A549 (cell line): ENCODE data around the gene TRDMT1. TPM values are rescaled to one million over a fixed set of nuclear protein-coding genes. Genes with fewer than 3 reads are reported as not detected.

Source experiments
- ATAC-seq, 2 experiments: fragments of 200-7000 bp in 1 of 2; fragments of >200 bp in 1 of 2; cut with Nextera tagmentation in 1 of 2; cut with Tn5 transposase in 1 of 2; 3 replicates each; pipeline versions ENCODE4 v1.8.0 to v1.9.1; 2018 to 2020; ENCODE audit warnings: mild to moderate bottlenecking in 1 of 2, moderate library complexity in 1 of 2
- CTCF ChIA-PET: fragments of 300-600 bp; sonication (Branson Sonifier 250); formaldehyde crosslinking; extraction: SDS; loops from one replicate; lab custom pipeline; 2021; ENCODE audit warnings: antibody characterized with exemption, inconsistent platforms; lab: Yijun Ruan, JAX
- POLR2A ChIA-PET: fragments of 350-600 bp; formaldehyde crosslinking; extraction: SDS; loops from one replicate; lab custom pipeline; 2021; ENCODE audit warnings: antibody characterized with exemption, inconsistent platforms; lab: Yijun Ruan, JAX
- DNase-seq, 2 experiments: peaks; one replicate each; pipeline versions ENCODE4 v3.0.0 to v3.0.0-alpha.2; 2011 to 2016; ENCODE audit warnings: low read depth in 1 of 2, low spot score in 1 of 2
- FAIRE-seq: peaks from 2 replicates; lab custom pipeline; 2011; peaks lifted over from hg19 to GRCh38; lab: Jason Lieb, UNC
- H3K27ac ChIP-seq, 2 experiments: fragments of >200 bp; sonication (Bioruptor Twin); formaldehyde crosslinking; 3 replicates each; pipeline ENCODE4 v1.5.1; 2016 to 2017
- H3K4me1 ChIP-seq: fragments of >200 bp; sonication (Bioruptor Twin); formaldehyde crosslinking; 3 replicates; pipeline ENCODE4 v1.6.1; 2016
- H3K4me2 ChIP-seq: fragments of >200 bp; sonication (Bioruptor Twin); formaldehyde crosslinking; 3 replicates; pipeline ENCODE4 v1.6.1; 2016
- H3K4me3 ChIP-seq: fragments of >200 bp; sonication (Bioruptor Twin); formaldehyde crosslinking; 3 replicates; pipeline ENCODE4 v1.5.1; 2016
- H3K9me3 ChIP-seq: fragments of >200 bp; sonication (Bioruptor Twin); formaldehyde crosslinking; 3 replicates; pipeline ENCODE4 v1.6.1; 2016
- BHLHE40 ChIP-seq: IDR thresholded peaks from 2 replicates; pipeline ENCODE4 v1.6.1; 2012; ENCODE audit warnings: low read depth, low read length, inconsistent platforms
- CHD2 ChIP-seq: fragments of 150-350 bp; IDR thresholded peaks from 2 replicates; pipeline ENCODE4 v1.6.1; 2014; ENCODE audit warnings: low read length; ENCODE audit not compliant: partially characterized antibody
- CHD4 ChIP-seq: fragments of 200-600 bp; sonication (generic); IDR thresholded peaks from 2 replicates; pipeline ENCODE4 v1.6.1; 2016; ENCODE audit warnings: antibody characterized with exemption, mild to moderate bottlenecking, borderline replicate concordance
- EHMT2 ChIP-seq: fragments of 200-600 bp; sonication (generic); IDR thresholded peaks from 2 replicates; pipeline ENCODE4 v1.6.1; 2016; ENCODE audit warnings: antibody characterized with exemption, low read depth, mild to moderate bottlenecking, moderate library complexity
- ESRRA ChIP-seq: fragments of 150-350 bp; IDR thresholded peaks from 2 replicates; pipeline ENCODE4 v1.6.1; 2014; ENCODE audit warnings: mild to moderate bottlenecking, low read length, borderline replicate concordance
- FOSB ChIP-seq: fragments of 250-450 bp; sonication (Bioruptor Pico); IDR thresholded peaks from 2 replicates; pipeline ENCODE4 v1.5.0; 2020; ENCODE audit warnings: mild to moderate bottlenecking, moderate library complexity
- FOXS1 ChIP-seq: fragments of 250-450 bp; sonication (Bioruptor Pico); IDR thresholded peaks from 2 replicates; pipeline ENCODE4 v1.5.0; 2020; ENCODE audit warnings: mild to moderate bottlenecking, moderate library complexity
- HDAC2 ChIP-seq: fragments of 200-600 bp; sonication (generic); IDR thresholded peaks from 2 replicates; pipeline ENCODE4 v1.6.1; 2016
- HMGXB4 ChIP-seq: fragments of 250-450 bp; sonication (Bioruptor Pico); IDR thresholded peaks from 2 replicates; pipeline ENCODE4 v1.5.0; 2021; ENCODE audit warnings: mild to moderate bottlenecking, moderate library complexity, borderline replicate concordance
- HOXA7 ChIP-seq: fragments of 250-450 bp; sonication (Bioruptor Pico); IDR thresholded peaks from 2 replicates; pipeline ENCODE4 v1.5.0; 2020; ENCODE audit warnings: mild to moderate bottlenecking, moderate library complexity
- HOXB13 ChIP-seq: fragments of 250-450 bp; sonication (Bioruptor Pico); IDR thresholded peaks from 2 replicates; pipeline ENCODE4 v1.5.0; 2020; ENCODE audit warnings: low read depth, mild to moderate bottlenecking, moderate library complexity
- HOXB5 ChIP-seq: fragments of 250-450 bp; sonication (Bioruptor Pico); IDR thresholded peaks from 2 replicates; pipeline ENCODE4 v1.5.0; 2020; ENCODE audit warnings: mild to moderate bottlenecking, moderate library complexity
- KDM5A ChIP-seq: fragments of 200-600 bp; sonication (generic); IDR thresholded peaks from 2 replicates; pipeline ENCODE4 v1.6.1; 2016; ENCODE audit warnings: antibody characterized with exemption, mild to moderate bottlenecking
- MAFK ChIP-seq: fragments of 450-650 bp; IDR thresholded peaks from 2 replicates; pipeline ENCODE4 v1.6.1; 2014; ENCODE audit not compliant: partially characterized antibody
- POLR2AphosphoS2 ChIP-seq: conservative IDR thresholded peaks from 2 replicates; pipeline ENCODE4 v1.6.1; 2012; ENCODE audit warnings: low read length, improper control_type of control experiment, inconsistent platforms
- RAD21 ChIP-seq, 2 experiments: fragments of >200 bp in 1 of 2; sonication (Bioruptor Twin) in 1 of 2; formaldehyde crosslinking in 1 of 2; IDR thresholded peaks in 1 of 2; conservative IDR thresholded peaks in 1 of 2; 2 replicates in 1 of 2; 3 replicates in 1 of 2; pipeline ENCODE4 v1.6.1; 2012 to 2018; ENCODE audit warnings: inconsistent platforms in 1 of 2
- RARB ChIP-seq: fragments of 250-450 bp; sonication (Bioruptor Pico); IDR thresholded peaks from 2 replicates; pipeline ENCODE4 v1.8.0; 2021; ENCODE audit warnings: mild to moderate bottlenecking, moderate library complexity
- RCOR1 ChIP-seq: fragments of 150-350 bp; IDR thresholded peaks from 2 replicates; pipeline ENCODE4 v1.6.1; 2014; ENCODE audit warnings: antibody characterized with exemption, low read length, low read depth
- REST ChIP-seq: fragments of 200-600 bp; sonication (generic); IDR thresholded peaks from 2 replicates; pipeline ENCODE4 v1.6.1; 2016; ENCODE audit warnings: antibody characterized with exemption, mild to moderate bottlenecking, moderate library complexity
- RNF2 ChIP-seq: fragments of 200-600 bp; sonication (generic); IDR thresholded peaks from 2 replicates; pipeline ENCODE4 v1.6.1; 2016; ENCODE audit warnings: low read depth, mild to moderate bottlenecking, antibody characterized with exemption, moderate library complexity, borderline replicate concordance
- SREBF2 ChIP-seq: fragments of 450-650 bp; IDR thresholded peaks from 2 replicates; pipeline ENCODE4 v1.6.1; 2014; ENCODE audit warnings: mild to moderate bottlenecking, moderate library complexity
- ZC3H11A ChIP-seq: fragments of 450-650 bp; IDR thresholded peaks from 2 replicates; pipeline ENCODE4 v1.6.1; 2014; ENCODE audit warnings: antibody characterized with exemption, mild to moderate bottlenecking
- ZFP36 ChIP-seq: fragments of 450-650 bp; IDR thresholded peaks from 2 replicates; pipeline ENCODE4 v1.6.1; 2014; ENCODE audit warnings: borderline replicate concordance; ENCODE audit not compliant: partially characterized antibody
- ZSCAN20 ChIP-seq: fragments of 250-450 bp; sonication (Bioruptor Pico); IDR thresholded peaks from 2 replicates; pipeline ENCODE4 v1.8.0; 2022; ENCODE audit warnings: mild to moderate bottlenecking, moderate library complexity
- WGBS: methylation state at CpG from one replicate; pipeline ENCODE4 v1.1.6; 2017; ENCODE audit errors: missing lambda C conversion rate; 5-methylcytosine and 5-hydroxymethylcytosine counted together
- polyA plus RNA-seq, 4 experiments: library from polyadenylated mRNA; depleted of rRNA in 3 of 4; stranded (reverse); fragments of >200 nt; fragmentation: RNase III in 1 of 4; extraction: RNeasy Plus Mini Kit Qiagen cat#74134 plus additional on column Dnase treatment in 1 of 4; gene quantifications; 2 replicates in 3 of 4; 3 replicates in 1 of 4; pipeline ENCODE4 v1.2.3, GENCODE V29; 2011 to 2017
- TF ChIP-seq, protein P1 (sequence below): IDR thresholded peaks from 2 replicates; pipeline ENCODE4 v1.6.1; 2012

Gene TRDMT1
- polyA plus RNA-seq, 2 of the 4 experiments (the other 2 are of a cell fraction), result 2.4 to 7.4 TPM

GRCh38 chr10:17196045-17196444, 5.4 kb downstream of the TRDMT1 start:
- POLR2A ChIA-PET, result no interaction called here
- Histone ChIP-seq H3K27ac (no peak overlapping the region), H3K4me1 (peaks cover 10% of the 10 kb centered on the region; the same call in 2 of the 3 replicates), H3K4me2 (no peak overlapping the region), H3K9me3 (no peaks in the 10 kb centered on the region), H3K4me3 (no peak overlapping the region)
- FAIRE-seq (no peak), ATAC-seq (no peak), DNase-seq (no peak)
- WGBS, result 83% methylated on average over 2 of the region's 2 CpGs
- TF ChIP-seq, protein P1, sequence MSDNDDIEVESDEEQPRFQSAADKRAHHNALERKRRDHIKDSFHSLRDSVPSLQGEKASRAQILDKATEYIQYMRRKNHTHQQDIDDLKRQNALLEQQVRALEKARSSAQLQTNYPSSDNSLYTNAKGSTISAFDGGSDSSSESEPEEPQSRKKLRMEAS, result no peak
- TF ChIP-seq RARB (CRISPR knock-in tag), result no peak
- CTCF ChIA-PET, result interaction anchor here (0.6 to 0.8 kb wide), 2 partner anchors 92 to 189 kb away, joined by 3 to 4 read pairs; no protein-coding TSS in a partner anchor

- H3K4me3 ChIP-seq, result no peak overlapping the region
- TF ChIP-seq MAFK (no peak), HOXA7 (no peak), KDM5A (no peak), SREBF2 (no peak), CHD4 (no peak), ESRRA (no peak), FOSB (CRISPR knock-in tag) (no peak), RNF2 (no peak), HOXB13 (CRISPR knock-in tag) (no peak), ZC3H11A (no peak), ZSCAN20 (CRISPR knock-in tag) (no peak), POLR2AphosphoS2 (no peak), ZFP36 (no peak), REST (no peak), EHMT2 (no peak)
- TF ChIP-seq, protein P1, result no peak
- no peaks in the 10 kb centered on the region for H3K9me3 ChIP-seq
- peaks cover 9% of the 10 kb centered on the region; the same call in 2 of the 3 replicates for H3K4me1 ChIP-seq
- H3K4me2 ChIP-seq, result no peak overlapping the region
- FAIRE-seq (no peak), ATAC-seq (no peak), DNase-seq (no peak)
- ChIA-PET CTCF (interaction anchor here (0.7 kb wide), 1 partner anchor 1316 kb away, joined by 3 read pairs; no protein-coding TSS in a partner anchor), POLR2A (no interaction called here)
- H3K27ac ChIP-seq, result no peak overlapping the region
- 74% methylated on average over 5 of the region's 5 CpGs for WGBS
Measured at GRCh38 chr10:17195083-17195482, 6.4 kb downstream of the TRDMT1 start.

DNA sequence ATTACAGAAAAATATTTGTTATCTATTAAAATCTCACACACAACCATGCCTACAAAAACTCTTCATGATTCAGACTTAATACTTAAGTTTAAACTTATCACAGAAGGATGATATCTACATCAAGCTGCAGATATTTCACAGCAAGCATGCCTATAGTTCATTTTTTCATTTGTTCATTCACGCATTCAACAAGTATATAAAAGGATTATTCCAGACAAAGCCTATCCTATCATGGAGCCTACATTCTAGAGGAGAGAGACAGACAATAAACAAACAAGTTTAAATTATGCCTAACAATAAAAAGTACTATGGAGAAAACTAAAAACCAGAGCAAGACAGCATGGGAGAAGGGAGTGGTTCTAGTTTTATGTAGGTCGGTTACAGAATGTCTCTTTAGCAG, 10.9 kb downstream of the TRDMT1 start:
- no peaks in the 10 kb centered on the region for H3K4me1 ChIP-seq
- H3K27ac ChIP-seq, result no peak overlapping the region
- FAIRE-seq (no peak), ATAC-seq (no peak), DNase-seq (no peak)
- 79% methylated on average over 2 of the region's 2 CpGs for WGBS
- H3K9me3 ChIP-seq, result no peaks in the 10 kb centered on the region
- no peak overlapping the region for H3K4me2 ChIP-seq
- H3K4me3 ChIP-seq, result no peak overlapping the region
- ChIA-PET POLR2A (interaction anchor here (0.6 kb wide), 1 partner anchor 330 kb away, joined by 3 read pairs; no protein-coding TSS in a partner anchor), CTCF (interaction anchor here (0.6 to 1.5 kb wide), 4 partner anchors 9 to 185 kb away, joined by 3 to 5 read pairs (median 3); no protein-coding TSS in a partner anchor)
- no peak for TF ChIP-seq RCOR1
- no peak for TF ChIP-seq RAD21 (conservative IDR thresholded peaks at IDR 0.05 in 1 of 2, IDR thresholded peaks at IDR 0.05 in 1 of 2)
- no peak for TF ChIP-seq HDAC2
- TF ChIP-seq HOXB5 (CRISPR knock-in tag), result no peak
- TF ChIP-seq SREBF2, result no peak
- no peak for TF ChIP-seq HMGXB4 (CRISPR knock-in tag)
- no peak for TF ChIP-seq REST
- no peak for TF ChIP-seq BHLHE40
- no peak for TF ChIP-seq CHD2
- no peak for TF ChIP-seq FOXS1 (CRISPR knock-in tag)
